Activated CD4-positive, alpha-beta T cell treated with anti-CD3 and anti-CD28 coated beads, Interleukin-2, amount 10 ng/mL, durations not matched to agents 7 days and 5 days (primary cell): ENCODE data around the gene RCC1. TPM values are rescaled to one million over a fixed set of nuclear protein-coding genes. Genes with fewer than 3 reads are reported as not detected.
A peak's percentile ranks its signal among the peaks of the same experiment; 100 is the strongest.
"Not testable (repeated sequence)": the region's sequence is repeated elsewhere in the genome, so short reads cannot be mapped to it uniquely, and the experiment has no call there.

Source experiments
- CTCF ChIA-PET: fragments of 350-600 bp; sonication (Branson Sonifier 250); formaldehyde crosslinking; loops from one replicate; lab custom pipeline; 2021; ENCODE audit warnings: antibody characterized with exemption; lab: Charles Lee
- POLR2A ChIA-PET: fragments of 350-600 bp; sonication (Branson Sonifier 250); formaldehyde crosslinking; loops from one replicate; lab custom pipeline; 2021; ENCODE audit warnings: antibody characterized with exemption; lab: Charles Lee
- DNase-seq: peaks from one replicate; pipeline ENCODE4 v3.0.0-alpha.2; 2020
- H3K27ac Mint-ChIP-seq: one replicate; pipeline ENCODE4 v1.8.0; 2021; ENCODE audit warnings: mild to moderate bottlenecking, moderate library complexity, mixed read lengths
- H3K27me3 Mint-ChIP-seq: one replicate; pipeline ENCODE4 v1.8.0; 2021; ENCODE audit warnings: mixed read lengths
- H3K36me3 Mint-ChIP-seq: one replicate; pipeline ENCODE4 v1.8.0; 2021; ENCODE audit warnings: low read depth, mixed read lengths
- H3K4me1 Mint-ChIP-seq: one replicate; pipeline ENCODE4 v1.8.0; 2021; ENCODE audit warnings: mixed read lengths
- H3K4me3 Mint-ChIP-seq: one replicate; pipeline ENCODE4 v1.8.0; 2021; ENCODE audit warnings: mild to moderate bottlenecking, moderate library complexity, mixed read lengths
- H3K9me3 Mint-ChIP-seq: one replicate; pipeline ENCODE4 v1.8.0; 2021; ENCODE audit warnings: mixed read lengths
- total RNA-seq, 2 experiments: library from RNA; stranded (reverse); gene quantifications; one replicate each; pipeline ENCODE4 v1.2.3, GENCODE V29; 2021

The RCC1 gene
- total RNA-seq, 2 experiments from 2014 or later: 76.2 to 76.5 TPM

DNA sequence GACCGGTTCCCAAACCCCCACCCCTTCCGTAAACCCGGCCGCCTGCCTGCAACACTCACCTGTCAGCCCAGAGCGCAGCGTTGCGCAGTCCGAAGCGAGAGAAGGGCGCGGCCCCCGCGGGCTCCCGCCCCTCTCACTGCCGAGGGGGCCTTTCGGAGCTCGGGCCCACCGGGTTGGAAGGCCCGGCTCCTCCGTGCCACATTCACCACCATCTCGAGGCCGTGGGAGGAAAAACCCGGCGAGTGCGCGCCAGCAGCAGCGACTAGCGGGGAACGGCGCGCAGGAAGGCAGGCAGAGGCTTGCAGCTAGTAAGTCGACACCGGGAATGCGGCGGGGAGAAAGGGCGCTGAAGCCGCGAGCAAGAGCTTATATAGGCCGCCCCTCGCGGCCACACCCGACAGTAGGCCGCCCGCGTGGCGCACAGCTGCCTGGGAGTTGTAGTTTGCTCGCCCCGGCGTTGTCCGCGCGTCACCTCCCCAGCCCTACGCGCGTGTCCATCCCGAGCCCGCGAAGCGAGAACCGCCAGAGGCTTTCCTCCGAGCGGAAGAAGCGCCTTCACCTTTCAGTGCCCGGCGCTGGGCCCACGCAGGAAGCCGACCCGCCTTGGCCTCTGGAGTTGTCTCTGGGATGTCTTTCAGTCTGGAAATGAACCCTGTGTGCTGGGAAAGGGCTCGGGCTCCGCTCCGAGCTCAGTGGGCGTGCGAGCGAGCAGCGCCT is 75.8 kb downstream of the RCC1 start:
- no peaks in the 10 kb centered on the region for H3K27me3 Mint-ChIP-seq
- ChIA-PET POLR2A (interaction anchor here (0.6 to 2.4 kb wide), 14 partner anchors 11 to 333 kb away, joined by 3 to 22 read pairs (median 4); partner anchors contain the start of genes RAB42, RCC1, RNU11 and TAF12), CTCF (interaction anchor here (0.5 to 2.4 kb wide), 16 partner anchors 9 to 295 kb away, joined by 3 to 12 read pairs (median 4); partner anchors contain the start of genes RAB42, TRNAU1AP and YTHDF2)
- peak overlapping the region; percentile 84 for H3K4me3 Mint-ChIP-seq
- peaks cover 35% of the 10 kb centered on the region for H3K4me1 Mint-ChIP-seq
- H3K27ac Mint-ChIP-seq: peak overlapping the region; percentile 93
- H3K9me3 Mint-ChIP-seq: no peaks in the 10 kb centered on the region
- DNase-seq: peak; percentile 94
- H3K36me3 Mint-ChIP-seq: peaks cover 42% of the 10 kb centered on the region

- Mint-ChIP-seq H3K36me3 (peaks cover 39% of the 10 kb centered on the region), H3K4me1 (peaks cover 35% of the 10 kb centered on the region), H3K9me3 (no peaks in the 10 kb centered on the region), H3K27me3 (no peaks in the 10 kb centered on the region), H3K4me3 (peak overlapping the region; percentile 84), H3K27ac (peak overlapping the region; percentile 93)
- ChIA-PET CTCF (interaction anchor here (0.5 to 2.4 kb wide), 16 partner anchors 8 to 334 kb away, joined by 3 to 12 read pairs (median 4); partner anchors contain the start of genes RAB42, TRNAU1AP and YTHDF2), POLR2A (interaction anchor here (0.7 to 2.4 kb wide), 10 partner anchors 10 to 334 kb away, joined by 3 to 22 read pairs (median 4); partner anchors contain the start of genes RAB42, RCC1, RNU11 and TAF12)
- no peak for DNase-seq
Measured at GRCh38 chr1:28582248-28582615, 76.4 kb downstream of the RCC1 start.

DNA sequence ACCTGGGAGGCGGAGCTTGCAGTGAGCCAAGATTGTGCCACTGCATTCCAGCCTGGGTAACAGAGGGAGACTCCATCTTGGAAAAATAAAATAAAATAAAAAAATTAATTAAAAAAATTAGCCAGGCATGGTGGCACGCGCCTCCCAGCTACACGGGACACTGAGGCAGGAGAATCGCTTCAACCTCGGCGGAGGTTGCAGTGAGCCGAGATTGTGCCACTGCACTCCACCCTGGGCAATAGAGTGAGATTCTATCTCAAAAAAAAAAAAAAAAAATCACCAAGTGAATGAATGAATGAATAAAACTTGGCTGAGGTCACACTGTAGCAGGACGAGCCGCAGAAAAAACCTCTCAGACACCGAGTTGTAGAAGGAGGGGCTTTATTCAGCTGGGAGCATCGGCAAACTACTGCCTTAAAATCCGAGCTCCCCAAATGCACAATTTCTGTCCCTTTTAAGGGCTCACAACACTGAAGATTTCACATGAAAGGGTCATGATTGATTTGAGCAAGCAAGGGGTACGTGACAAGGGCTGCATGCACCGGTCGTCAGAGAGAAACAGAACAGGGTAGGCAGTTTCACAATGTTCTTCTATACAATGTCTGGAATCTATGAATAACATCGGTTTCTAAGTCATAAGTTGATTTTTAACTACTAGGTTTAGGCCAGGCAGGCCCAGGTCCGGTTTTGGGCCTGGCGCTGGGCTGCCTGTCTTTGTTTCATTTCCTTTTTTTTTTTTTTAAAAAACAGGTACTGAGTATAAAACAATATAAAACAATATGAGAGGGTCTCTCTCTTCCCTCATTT is 80.9 kb downstream of the RCC1 start:
- CTCF ChIA-PET: interaction anchor here (0.7 to 1.4 kb wide), 2 partner anchors 15 to 52 kb away, joined by 3 read pairs; no protein-coding TSS in a partner anchor
- peaks cover 10% of the 10 kb centered on the region for H3K4me1 Mint-ChIP-seq
- H3K27me3 Mint-ChIP-seq, H3K9me3 Mint-ChIP-seq, DNase-seq, H3K4me3 Mint-ChIP-seq, H3K27ac Mint-ChIP-seq, POLR2A ChIA-PET, H3K36me3 Mint-ChIP-seq: not testable (repeated sequence)

Other genes starting within 250 kb of the RCC1 start
- gene SESN2, start 246.5 kb upstream of the RCC1 start, total RNA-seq: 10 to 100 TPM; 11.7 to 11.8 TPM
- gene MED18, start 177.0 kb upstream of the RCC1 start, total RNA-seq: 10 to 100 TPM; 22.7 to 23.7 TPM
- 10 to 100 TPM; 29.0 to 34.9 TPM for gene PHACTR4, start 136.3 kb upstream of the RCC1 start, total RNA-seq
- 10 to 100 TPM; 69.3 to 70.6 TPM for gene TRNAU1AP, start 47.0 kb downstream of the RCC1 start, total RNA-seq
- not detected for gene RAB42, start 86.2 kb downstream of the RCC1 start, total RNA-seq
- 10 to 100 TPM; 31.0 to 40.4 TPM for gene TAF12, start 137.0 kb downstream of the RCC1 start, total RNA-seq
- not detected for gene RNU11, start 142.6 kb downstream of the RCC1 start, total RNA-seq
- 10 to 100 TPM; 26.8 to 27.2 TPM for gene GMEB1, start 162.7 kb downstream of the RCC1 start, total RNA-seq
- 10 to 100 TPM; 76.3 to 89.2 TPM for gene YTHDF2, start 230.9 kb downstream of the RCC1 start, total RNA-seq